Astrocyte (in vitro differentiated cells and primary cell): Measurements from ENCODE around the gene PTH1R. TPM values are rescaled to one million over a fixed set of nuclear protein-coding genes. Genes with fewer than 3 reads are reported as not detected.

Experiments used
- DNase-seq: peaks from one replicate; pipeline ENCODE4 v3.0.0-alpha.2; 2010; ENCODE audit warnings: low read depth
- FAIRE-seq: peaks from 2 replicates; lab custom pipeline; 2011; peaks lifted over from hg19 to GRCh38; lab: Jason Lieb, UNC
- H2AFZ ChIP-seq: 2 replicates; pipeline ENCODE4 v1.6.0; 2012; ENCODE audit warnings: low read depth, low read length, inconsistent platforms
- H3K27ac ChIP-seq: 2 replicates; pipeline ENCODE4 v1.5.1; 2011; ENCODE audit warnings: low read depth, low read length, inconsistent platforms
- H3K27me3 ChIP-seq: 2 replicates; pipeline ENCODE4 v1.6.0; 2011; ENCODE audit warnings: low read length, inconsistent platforms; ENCODE audit not compliant: insufficient read depth
- H3K36me3 ChIP-seq: 2 replicates; pipeline ENCODE4 v1.5.1; 2011; ENCODE audit warnings: low read length, inconsistent platforms; ENCODE audit not compliant: insufficient read depth
- H3K4me1 ChIP-seq: 2 replicates; pipeline ENCODE4 v1.5.1; 2011; ENCODE audit warnings: low read length, inconsistent platforms; ENCODE audit not compliant: insufficient read depth
- H3K4me2 ChIP-seq: 2 replicates; pipeline ENCODE4 v1.6.0; 2012; ENCODE audit warnings: low read length, inconsistent platforms
- H3K4me3 ChIP-seq: 2 replicates; pipeline ENCODE4 v1.5.1; 2011; ENCODE audit warnings: low read depth, mild to moderate bottlenecking, low read length, inconsistent platforms; ENCODE audit not compliant: insufficient read depth
- H3K79me2 ChIP-seq: 2 replicates; pipeline ENCODE4 v1.6.0; 2012; ENCODE audit warnings: mild to moderate bottlenecking, low read length, inconsistent platforms; ENCODE audit not compliant: insufficient read depth
- H3K9ac ChIP-seq: 2 replicates; pipeline ENCODE4 v1.6.0; 2012; ENCODE audit warnings: mild to moderate bottlenecking, low read length, inconsistent platforms
- H3K9me3 ChIP-seq: 2 replicates; pipeline ENCODE4 v1.5.1; 2012; ENCODE audit warnings: low read depth, mild to moderate bottlenecking, low read length, inconsistent platforms; ENCODE audit not compliant: insufficient read depth
- H4K20me1 ChIP-seq: 2 replicates; pipeline ENCODE4 v1.6.0; 2012; ENCODE audit warnings: low read length, inconsistent platforms; ENCODE audit not compliant: insufficient read depth
- H3K27ac Mint-ChIP-seq: one replicate; pipeline ENCODE4 v1.8.0; 2021; ENCODE audit warnings: mild to moderate bottlenecking, mixed read lengths; ENCODE audit not compliant: unreplicated experiment
- H3K27me3 Mint-ChIP-seq: one replicate; pipeline ENCODE4 v1.8.0; 2021; ENCODE audit warnings: low read depth, mixed read lengths; ENCODE audit not compliant: unreplicated experiment
- H3K36me3 Mint-ChIP-seq: one replicate; pipeline ENCODE4 v1.8.0; 2021; ENCODE audit warnings: low read depth, mixed read lengths; ENCODE audit not compliant: unreplicated experiment
- H3K4me1 Mint-ChIP-seq: one replicate; pipeline ENCODE4 v1.8.0; 2021; ENCODE audit warnings: low read depth, mixed read lengths; ENCODE audit not compliant: unreplicated experiment
- H3K4me3 Mint-ChIP-seq: one replicate; pipeline ENCODE4 v1.8.0; 2021; ENCODE audit warnings: mild to moderate bottlenecking, moderate library complexity, mixed read lengths; ENCODE audit not compliant: unreplicated experiment
- H3K9me3 Mint-ChIP-seq: one replicate; pipeline ENCODE4 v1.8.0; 2021; ENCODE audit warnings: mild to moderate bottlenecking, mixed read lengths; ENCODE audit not compliant: unreplicated experiment
- EZH2 ChIP-seq: IDR thresholded peaks from 2 replicates; pipeline ENCODE4 v1.6.1; 2012; ENCODE audit warnings: mild to moderate bottlenecking, low read length, inconsistent platforms; ENCODE audit not compliant: insufficient read depth
- total RNA-seq: library from RNA; stranded (reverse); gene quantifications from 2 replicates; pipeline ENCODE4 v1.2.1, GENCODE V29; 2021
- TF ChIP-seq, protein P1 (sequence below): IDR thresholded peaks from 2 replicates; pipeline ENCODE4 v1.5.1; 2011; ENCODE audit warnings: low read depth, mild to moderate bottlenecking, inconsistent platforms, low read length, moderate library complexity; ENCODE audit not compliant: insufficient read depth

Gene PTH1R
- total RNA-seq, 1 donor from 2014 or later, result 5.2 TPM

DNA sequence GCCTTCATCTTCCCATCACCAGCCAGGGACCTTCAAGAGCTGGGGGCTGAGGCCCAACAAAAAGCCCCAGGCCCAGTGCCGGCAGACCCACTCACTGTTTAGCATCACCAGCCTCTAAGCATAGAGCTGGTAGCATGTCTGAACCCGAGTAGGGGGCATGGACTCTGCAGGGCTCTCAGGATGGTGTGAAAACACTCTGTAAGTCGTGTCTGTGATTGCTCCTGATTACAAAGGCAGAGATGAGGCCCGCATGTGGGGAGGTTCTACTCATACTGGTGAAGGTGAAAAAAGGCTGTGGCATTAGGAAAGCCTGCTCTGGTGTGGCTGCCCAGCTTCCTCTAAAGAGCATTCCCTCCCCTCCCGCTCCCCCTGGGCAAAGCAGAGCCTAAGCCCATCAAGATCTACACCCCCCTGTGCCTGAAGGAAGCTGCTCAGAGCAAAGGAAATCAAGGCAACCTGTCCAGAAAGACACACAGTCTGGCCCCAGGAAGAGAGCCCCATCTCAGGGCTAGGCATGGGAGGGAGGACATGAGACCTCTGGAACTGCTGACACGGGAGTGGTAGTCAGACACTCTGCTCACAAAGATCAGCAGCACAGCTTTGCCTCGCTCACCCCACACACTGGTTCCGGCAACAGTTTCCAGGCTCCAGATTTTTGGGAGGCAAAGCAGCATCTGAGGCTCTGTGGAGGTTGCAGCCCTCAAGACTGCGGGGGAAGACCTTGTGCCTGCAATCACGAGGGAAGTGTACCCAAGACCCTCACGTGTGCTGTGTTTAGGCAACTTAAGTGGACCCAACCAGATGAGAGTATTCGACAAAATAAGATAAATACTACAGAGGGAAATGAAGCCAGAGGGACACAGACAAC, 62.3 kb downstream of the PTH1R start:
- Histone ChIP-seq H3K27ac (no peak overlapping the region), H2AFZ (no peak overlapping the region), H4K20me1 (peaks cover 94% of the 10 kb centered on the region), H3K4me2 (no peak overlapping the region), H3K36me3 (no peaks in the 10 kb centered on the region), H3K9me3 (no peaks in the 10 kb centered on the region), H3K79me2 (peaks cover 85% of the 10 kb centered on the region), H3K4me1 (peaks cover 38% of the 10 kb centered on the region), H3K27me3 (no peaks in the 10 kb centered on the region), H3K9ac (no peak overlapping the region), H3K4me3 (no peak overlapping the region)
- Mint-ChIP-seq H3K36me3 (peaks cover 20% of the 10 kb centered on the region), H3K27me3 (no peaks in the 10 kb centered on the region), H3K4me3 (no peak overlapping the region), H3K4me1 (peaks cover 49% of the 10 kb centered on the region), H3K27ac (peak overlapping the region; percentile 8), H3K9me3 (no peaks in the 10 kb centered on the region)
- TF ChIP-seq, protein P1, sequence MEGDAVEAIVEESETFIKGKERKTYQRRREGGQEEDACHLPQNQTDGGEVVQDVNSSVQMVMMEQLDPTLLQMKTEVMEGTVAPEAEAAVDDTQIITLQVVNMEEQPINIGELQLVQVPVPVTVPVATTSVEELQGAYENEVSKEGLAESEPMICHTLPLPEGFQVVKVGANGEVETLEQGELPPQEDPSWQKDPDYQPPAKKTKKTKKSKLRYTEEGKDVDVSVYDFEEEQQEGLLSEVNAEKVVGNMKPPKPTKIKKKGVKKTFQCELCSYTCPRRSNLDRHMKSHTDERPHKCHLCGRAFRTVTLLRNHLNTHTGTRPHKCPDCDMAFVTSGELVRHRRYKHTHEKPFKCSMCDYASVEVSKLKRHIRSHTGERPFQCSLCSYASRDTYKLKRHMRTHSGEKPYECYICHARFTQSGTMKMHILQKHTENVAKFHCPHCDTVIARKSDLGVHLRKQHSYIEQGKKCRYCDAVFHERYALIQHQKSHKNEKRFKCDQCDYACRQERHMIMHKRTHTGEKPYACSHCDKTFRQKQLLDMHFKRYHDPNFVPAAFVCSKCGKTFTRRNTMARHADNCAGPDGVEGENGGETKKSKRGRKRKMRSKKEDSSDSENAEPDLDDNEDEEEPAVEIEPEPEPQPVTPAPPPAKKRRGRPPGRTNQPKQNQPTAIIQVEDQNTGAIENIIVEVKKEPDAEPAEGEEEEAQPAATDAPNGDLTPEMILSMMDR, result no peak
- no peak for TF ChIP-seq EZH2
- DNase-seq, result no peak
- no peak for FAIRE-seq

DNA sequence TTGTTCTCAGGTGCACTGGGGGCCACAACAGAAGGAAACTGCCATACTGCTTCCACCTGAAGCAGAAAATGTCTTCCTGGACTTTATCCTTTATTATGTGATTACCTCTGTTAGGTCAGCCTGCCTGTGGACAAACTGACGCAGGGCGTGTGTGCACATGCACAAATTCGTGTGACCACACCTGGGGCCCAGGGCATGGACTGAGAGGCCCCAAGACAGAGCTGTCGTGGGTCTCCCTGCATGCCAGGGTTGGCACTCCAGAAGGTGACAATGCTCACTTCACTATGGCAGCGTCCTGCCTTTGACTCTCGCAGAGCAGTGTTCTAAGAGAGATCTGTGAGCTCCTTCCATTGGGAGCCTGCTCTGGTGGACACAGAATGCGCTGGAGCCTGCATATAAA, 64.6 kb downstream of the PTH1R start:
- H3K9me3 Mint-ChIP-seq, result no peaks in the 10 kb centered on the region
- no peak overlapping the region for H3K4me2 ChIP-seq
- H3K27ac Mint-ChIP-seq, result no peak overlapping the region
- H3K4me1 Mint-ChIP-seq, result peaks cover 41% of the 10 kb centered on the region
- H3K9ac ChIP-seq, result no peak overlapping the region
- peaks cover 20% of the 10 kb centered on the region for H3K4me1 ChIP-seq
- H3K36me3 Mint-ChIP-seq, result peaks cover 30% of the 10 kb centered on the region
- FAIRE-seq, result no peak
- H3K36me3 ChIP-seq, result no peaks in the 10 kb centered on the region
- TF ChIP-seq, protein P1, result no peak
- TF ChIP-seq EZH2, result no peak
- H3K27ac ChIP-seq, result no peak overlapping the region
- H3K27me3 ChIP-seq, result no peaks in the 10 kb centered on the region
- H3K9me3 ChIP-seq, result no peaks in the 10 kb centered on the region
- no peak overlapping the region for H3K4me3 ChIP-seq
- H3K27me3 Mint-ChIP-seq, result no peaks in the 10 kb centered on the region
- DNase-seq, result no peak
- H3K79me2 ChIP-seq, result peaks cover 95% of the 10 kb centered on the region
- no peak overlapping the region for H2AFZ ChIP-seq
- no peak overlapping the region for H3K4me3 Mint-ChIP-seq
- peaks cover 98% of the 10 kb centered on the region for H4K20me1 ChIP-seq
